ENCODE results near the gene LBP.
A peak's percentile ranks its signal among the peaks of the same experiment; 100 is the strongest.
"Not testable (repeated sequence)": the region's sequence is repeated elsewhere in the genome, so short reads cannot be mapped to it uniquely, and the experiment has no call there.

LBP gene

GRCh38 chr20:38311491-38311890, 34.8 kb upstream of the LBP start:
- TF ChIP-seq CTCF (IDR thresholded peaks at IDR 0.05): no peak
- Histone ChIP-seq H3K4me1 (ENCODE audit: control insufficient read depth in 1 of 2, insufficient read depth in 1 of 2, low read depth in 1 of 2, low read length in 1 of 2) (peaks cover 18 to 19% of the 10 kb centered on the region in 2 experiments), H3K9me3 (no peaks in the 10 kb centered on the region), H3K27ac (peak overlapping the region; percentile 42), H3K36me3 (peaks cover 83% of the 10 kb centered on the region), H3K27me3 (no peaks in the 10 kb centered on the region), H3K4me3 (ENCODE audit: low read depth in 1 of 2, low read length in 1 of 2) (no peak overlapping the region)

GRCh38 chr20:38313676-38314075, 32.6 kb upstream of the LBP start:
- Histone ChIP-seq H3K27me3 (no peaks in the 10 kb centered on the region), H3K4me1 (ENCODE audit: control insufficient read depth in 1 of 2, insufficient read depth in 1 of 2, low read depth in 1 of 2, low read length in 1 of 2) (no peaks in the 10 kb centered on the region), H3K4me3 (ENCODE audit: low read depth in 1 of 2, low read length in 1 of 2) (no peak overlapping the region), H3K36me3 (peaks cover 95% of the 10 kb centered on the region), H3K9me3 (no peaks in the 10 kb centered on the region), H3K27ac (no peak overlapping the region)
- TF ChIP-seq CTCF (IDR thresholded peaks at IDR 0.05): no peak

DNA sequence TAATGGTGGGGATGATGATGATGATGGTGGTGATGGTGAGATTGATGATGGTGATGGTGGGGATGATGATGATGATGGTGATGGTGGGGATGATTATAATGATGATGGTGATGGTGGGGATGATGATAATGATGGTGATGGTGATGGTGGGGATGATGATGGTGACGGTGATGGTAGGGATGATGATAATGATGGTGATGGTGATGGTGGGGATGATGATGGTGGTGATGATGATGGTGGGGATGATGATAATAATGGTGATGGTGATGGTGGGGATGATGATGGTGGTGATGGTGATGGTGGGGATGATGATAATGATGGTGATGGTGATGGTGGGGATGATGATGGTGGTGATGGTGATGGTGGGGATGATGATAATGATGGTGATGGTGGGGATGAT, 31.9 kb upstream of the LBP start:
- not testable (repeated sequence) for H3K27me3 ChIP-seq; H3K27ac ChIP-seq; H3K4me1 ChIP-seq (ENCODE audit: control insufficient read depth in 1 of 2, insufficient read depth in 1 of 2, low read depth in 1 of 2, low read length in 1 of 2); H3K9me3 ChIP-seq; H3K4me3 ChIP-seq (ENCODE audit: low read depth in 1 of 2, low read length in 1 of 2)
- peaks cover 95% of the 10 kb centered on the region for H3K36me3 ChIP-seq

GRCh38 chr20:38315290-38315966, 30.9 kb upstream of the LBP start:
- Histone ChIP-seq H3K4me3 (ENCODE audit: low read depth in 1 of 2, low read length in 1 of 2) (no peak overlapping the region), H3K36me3 (peaks cover 95% of the 10 kb centered on the region), H3K27ac (peak overlapping the region; percentile 44), H3K9me3 (no peaks in the 10 kb centered on the region), H3K27me3 (no peaks in the 10 kb centered on the region), H3K4me1 (ENCODE audit: control insufficient read depth in 1 of 2, insufficient read depth in 1 of 2, low read depth in 1 of 2, low read length in 1 of 2) (no peaks in the 10 kb centered on the region)
- no peak for TF ChIP-seq CTCF (IDR thresholded peaks at IDR 0.05)

- peak overlapping the region; percentile 61 for H3K27ac ChIP-seq
- H3K27me3 ChIP-seq: no peaks in the 10 kb centered on the region
- H3K36me3 ChIP-seq: peaks cover 95% of the 10 kb centered on the region
- no peaks in the 10 kb centered on the region for H3K9me3 ChIP-seq
- H3K4me3 ChIP-seq (ENCODE audit: low read depth in 1 of 2, low read length in 1 of 2): no peak overlapping the region
- TF ChIP-seq CTCF (IDR thresholded peaks at IDR 0.05): no peak
- no peaks in the 10 kb centered on the region for H3K4me1 ChIP-seq (ENCODE audit: control insufficient read depth in 1 of 2, insufficient read depth in 1 of 2, low read depth in 1 of 2, low read length in 1 of 2)
Observed at GRCh38 chr20:38316341-38316740, 29.9 kb upstream of the LBP start.

DNA sequence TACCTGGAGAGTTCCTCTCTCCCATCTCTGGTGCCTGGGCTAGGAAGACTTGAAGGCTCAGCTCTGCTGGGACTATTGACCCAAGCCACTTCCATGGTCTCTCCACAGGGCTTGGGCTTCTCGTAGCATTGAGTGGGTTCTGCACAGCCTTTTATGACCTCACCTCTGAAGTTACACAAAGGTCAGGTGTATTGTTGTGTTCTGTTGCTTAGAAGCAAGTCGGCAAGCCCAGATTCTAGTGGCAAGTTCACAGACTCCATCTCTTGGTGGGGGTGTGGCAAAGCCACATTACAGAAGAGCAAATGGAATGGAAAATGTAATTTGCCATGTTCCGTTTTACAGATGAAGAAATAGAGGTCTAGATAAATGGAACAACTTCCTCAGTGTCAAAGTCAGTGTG, 28.9 kb upstream of the LBP start:
- no peaks in the 10 kb centered on the region for H3K9me3 ChIP-seq
- no peak for TF ChIP-seq CTCF (IDR thresholded peaks at IDR 0.05)

More for the DNA sequence above, 28.9 kb upstream of the LBP start:
- H3K27ac ChIP-seq: peak overlapping the region; percentile 61
- no peaks in the 10 kb centered on the region for H3K4me1 ChIP-seq (ENCODE audit: control insufficient read depth in 1 of 2, insufficient read depth in 1 of 2, low read depth in 1 of 2, low read length in 1 of 2)
- peaks cover 93% of the 10 kb centered on the region for H3K36me3 ChIP-seq
- H3K27me3 ChIP-seq: no peaks in the 10 kb centered on the region
- no peak overlapping the region for H3K4me3 ChIP-seq (ENCODE audit: low read depth in 1 of 2, low read length in 1 of 2)
